SK-N-MC (cell line): ENCODE measurements around the gene FXYD2.

Experiments
- EZH2 ChIP-seq: fragments of 200-600 bp; sonication (generic); IDR thresholded peaks from one replicate; pipeline ENCODE4 v1.6.1; 2017; ENCODE audit warnings: antibody characterized with exemption
- POLR2AphosphoS5 ChIP-seq: IDR thresholded peaks from 2 replicates; pipeline ENCODE4 v1.6.1; 2012; ENCODE audit warnings: mild to moderate bottlenecking, low read depth, low read length, borderline replicate concordance

DNA sequence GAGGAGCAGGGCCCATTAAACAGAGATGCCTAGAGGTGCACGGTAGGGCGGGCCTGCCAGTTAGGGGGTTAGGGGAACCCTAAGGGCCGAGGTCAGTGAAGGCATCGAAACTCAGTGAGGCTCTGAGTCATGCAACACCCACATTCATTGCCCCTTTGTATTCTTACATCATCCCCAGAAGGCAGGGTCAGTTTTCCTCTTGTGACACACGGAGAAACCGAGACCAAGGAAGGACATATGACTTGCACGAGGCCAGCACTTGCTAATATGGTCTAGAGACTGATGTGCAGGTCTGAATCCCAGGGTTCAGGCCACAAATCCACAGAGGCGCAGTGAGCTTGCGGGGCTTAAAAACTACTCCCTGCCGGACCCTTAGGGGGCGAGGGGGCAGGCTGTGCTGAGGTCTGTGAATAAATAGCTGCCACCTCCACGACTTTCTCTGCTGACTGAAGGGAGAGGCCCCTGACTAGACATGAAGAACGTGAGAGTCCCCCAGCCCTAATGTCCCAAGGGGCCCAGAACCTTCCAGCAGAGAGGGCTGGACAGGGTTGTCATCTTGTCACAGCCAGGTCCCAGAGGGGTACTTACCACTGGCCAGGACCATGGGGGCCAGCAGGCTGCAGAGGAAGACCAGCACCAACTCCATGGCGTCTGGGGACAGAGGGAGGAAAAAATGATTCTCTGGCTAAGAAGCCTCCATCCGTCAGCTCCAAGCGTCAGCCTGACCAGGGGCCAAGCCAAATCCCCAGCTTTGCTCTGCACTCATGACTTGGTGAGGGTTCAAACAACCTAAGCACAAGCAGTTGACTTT, 17.8 kb upstream of the FXYD2 start:
- no peak for TF ChIP-seq POLR2AphosphoS5
- TF ChIP-seq EZH2: no peak
